GM12891 (cell line): ENCODE measurements around the gene PPP1R1C.

Experiments used
- DNase-seq: peaks from one replicate; pipeline ENCODE4 v3.0.0; 2011; ENCODE audit warnings: low spot score; ENCODE audit not compliant: insufficient read length
- FAIRE-seq: peaks from 2 replicates; lab custom pipeline; 2011; peaks lifted over from hg19 to GRCh38; lab: Jason Lieb, UNC
- PAX5 ChIP-seq: IDR thresholded peaks from 2 replicates; pipeline ENCODE4 v1.6.1; 2011; ENCODE audit warnings: low read length, moderate library complexity, mild to moderate bottlenecking; ENCODE audit not compliant: insufficient read depth, severe bottlenecking
- POLR2A ChIP-seq: IDR thresholded peaks from 2 replicates; pipeline ENCODE4 v1.6.1; 2011; ENCODE audit warnings: low read depth, low read length, control low read depth
- POLR2AphosphoS5 ChIP-seq: IDR thresholded peaks from 2 replicates; pipeline ENCODE4 v1.6.1; 2011; ENCODE audit warnings: low read depth, low read length, control low read depth
- POU2F2 ChIP-seq: IDR thresholded peaks from 2 replicates; pipeline ENCODE4 v1.6.1; 2011; ENCODE audit warnings: low read depth, mild to moderate bottlenecking, control low read depth, low read length, moderate library complexity
- SPI1 ChIP-seq: IDR thresholded peaks from 2 replicates; pipeline ENCODE4 v1.6.1; 2011; ENCODE audit warnings: low read depth, low read length, control low read depth
- TAF1 ChIP-seq: IDR thresholded peaks from 2 replicates; pipeline ENCODE4 v1.6.1; 2011; ENCODE audit warnings: low read depth, low read length, control low read depth

Gene PPP1R1C

GRCh38 chr2:182073613-182074012 lies 88.0 kb downstream of the PPP1R1C start:
- FAIRE-seq (no peak), DNase-seq (no peak)
- no peak for TF ChIP-seq SPI1
- no peak for TF ChIP-seq POLR2AphosphoS5
- TF ChIP-seq TAF1, result no peak
- TF ChIP-seq POLR2A, result no peak
- no peak for TF ChIP-seq POU2F2
- TF ChIP-seq PAX5, result no peak

- FAIRE-seq (no peak), DNase-seq (no peak)
- TF ChIP-seq PAX5 (no peak), TAF1 (no peak), SPI1 (no peak), POU2F2 (no peak), POLR2AphosphoS5 (no peak), POLR2A (no peak)
These were observed 91.4 kb downstream of the PPP1R1C start for GRCh38 chr2:182077023-182077422.

GRCh38 chr2:182077448-182078142 lies 91.9 kb downstream of the PPP1R1C start:
- TF ChIP-seq POU2F2 (no peak), PAX5 (no peak), TAF1 (no peak), POLR2AphosphoS5 (no peak), POLR2A (no peak), SPI1 (no peak)
- FAIRE-seq (no peak), DNase-seq (no peak)

GRCh38 chr2:182078988-182079602 lies 93.4 kb downstream of the PPP1R1C start:
- no peak for FAIRE-seq
- no peak for TF ChIP-seq SPI1
- no peak for DNase-seq

- TF ChIP-seq TAF1, result no peak
- no peak for TF ChIP-seq POLR2AphosphoS5
- TF ChIP-seq POU2F2, result no peak
- TF ChIP-seq POLR2A, result no peak
- no peak for TF ChIP-seq SPI1
- no peak for TF ChIP-seq PAX5
- DNase-seq (no peak), FAIRE-seq (no peak)
These were observed 94.8 kb downstream of the PPP1R1C start for GRCh38 chr2:182080493-182080892.

GRCh38 chr2:182081602-182082260 lies 96.1 kb downstream of the PPP1R1C start:
- no peak for TF ChIP-seq SPI1
- no peak for TF ChIP-seq TAF1
- TF ChIP-seq POU2F2, result no peak
- no peak for TF ChIP-seq PAX5
- no peak for TF ChIP-seq POLR2AphosphoS5
- TF ChIP-seq POLR2A, result no peak
- no peak for FAIRE-seq
- DNase-seq, result no peak

GRCh38 chr2:182088681-182089320 lies 103.1 kb downstream of the PPP1R1C start:
- DNase-seq, result no peak
- FAIRE-seq, result no peak
- TF ChIP-seq POLR2A (no peak), POLR2AphosphoS5 (no peak), SPI1 (no peak), POU2F2 (no peak), PAX5 (no peak), TAF1 (no peak)

GRCh38 chr2:182090486-182090885 lies 104.8 kb downstream of the PPP1R1C start:
- FAIRE-seq (no peak), DNase-seq (no peak)
- no peak for TF ChIP-seq PAX5
- no peak for TF ChIP-seq POU2F2
- no peak for TF ChIP-seq TAF1
- no peak for TF ChIP-seq POLR2A
- no peak for TF ChIP-seq SPI1
- no peak for TF ChIP-seq POLR2AphosphoS5

GRCh38 chr2:182097571-182098164 lies 112.0 kb downstream of the PPP1R1C start:
- DNase-seq (no peak), FAIRE-seq (no peak)
- no peak for TF ChIP-seq POLR2AphosphoS5
- no peak for TF ChIP-seq POLR2A
- TF ChIP-seq TAF1, result no peak
- no peak for TF ChIP-seq SPI1
- TF ChIP-seq POU2F2, result no peak
- no peak for TF ChIP-seq PAX5
